C4-2B (cell line): Measurements from ENCODE around the gene CFAP20DC.
"Not testable (repeated sequence)": the region's sequence is repeated elsewhere in the genome, so short reads cannot be mapped to it uniquely, and the experiment has no call there.

Experiments
- H3K27ac ChIP-seq: fragments of 450-650 bp; 2 replicates; pipeline ENCODE4 v1.5.1; 2017
- ZFX ChIP-seq: fragments of 450-650 bp; IDR thresholded peaks from 2 replicates; pipeline ENCODE4 v1.6.1; 2017
- TF ChIP-seq, protein P1 (sequence below): fragments of 450-650 bp; conservative IDR thresholded peaks from 2 replicates; pipeline ENCODE4 v1.5.1; 2017; ENCODE audit warnings: mild to moderate bottlenecking

Gene CFAP20DC

DNA sequence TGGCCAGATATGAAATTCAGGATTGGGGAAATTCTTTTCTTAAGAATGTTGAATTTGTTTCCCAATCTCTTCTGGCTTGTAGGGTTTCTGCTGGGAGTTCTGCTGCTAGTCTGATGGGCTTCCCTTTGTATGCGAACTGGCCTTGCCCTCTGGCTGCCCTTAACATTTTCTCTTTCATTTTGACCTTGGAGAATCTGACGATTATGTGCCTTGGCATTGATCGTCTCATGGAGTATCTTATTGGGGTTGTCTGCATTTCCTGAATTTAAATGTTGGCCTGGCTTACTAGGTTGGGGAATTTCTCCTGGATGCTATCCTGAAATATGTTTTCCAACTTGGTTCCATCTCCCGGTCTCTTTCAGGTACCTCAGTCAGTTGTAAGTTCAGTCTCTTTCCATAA lies 152.2 kb downstream of the CFAP20DC start:
- TF ChIP-seq, protein P1, sequence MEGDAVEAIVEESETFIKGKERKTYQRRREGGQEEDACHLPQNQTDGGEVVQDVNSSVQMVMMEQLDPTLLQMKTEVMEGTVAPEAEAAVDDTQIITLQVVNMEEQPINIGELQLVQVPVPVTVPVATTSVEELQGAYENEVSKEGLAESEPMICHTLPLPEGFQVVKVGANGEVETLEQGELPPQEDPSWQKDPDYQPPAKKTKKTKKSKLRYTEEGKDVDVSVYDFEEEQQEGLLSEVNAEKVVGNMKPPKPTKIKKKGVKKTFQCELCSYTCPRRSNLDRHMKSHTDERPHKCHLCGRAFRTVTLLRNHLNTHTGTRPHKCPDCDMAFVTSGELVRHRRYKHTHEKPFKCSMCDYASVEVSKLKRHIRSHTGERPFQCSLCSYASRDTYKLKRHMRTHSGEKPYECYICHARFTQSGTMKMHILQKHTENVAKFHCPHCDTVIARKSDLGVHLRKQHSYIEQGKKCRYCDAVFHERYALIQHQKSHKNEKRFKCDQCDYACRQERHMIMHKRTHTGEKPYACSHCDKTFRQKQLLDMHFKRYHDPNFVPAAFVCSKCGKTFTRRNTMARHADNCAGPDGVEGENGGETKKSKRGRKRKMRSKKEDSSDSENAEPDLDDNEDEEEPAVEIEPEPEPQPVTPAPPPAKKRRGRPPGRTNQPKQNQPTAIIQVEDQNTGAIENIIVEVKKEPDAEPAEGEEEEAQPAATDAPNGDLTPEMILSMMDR = no peak
- no peak for TF ChIP-seq ZFX
- no peak overlapping the region for H3K27ac ChIP-seq

DNA sequence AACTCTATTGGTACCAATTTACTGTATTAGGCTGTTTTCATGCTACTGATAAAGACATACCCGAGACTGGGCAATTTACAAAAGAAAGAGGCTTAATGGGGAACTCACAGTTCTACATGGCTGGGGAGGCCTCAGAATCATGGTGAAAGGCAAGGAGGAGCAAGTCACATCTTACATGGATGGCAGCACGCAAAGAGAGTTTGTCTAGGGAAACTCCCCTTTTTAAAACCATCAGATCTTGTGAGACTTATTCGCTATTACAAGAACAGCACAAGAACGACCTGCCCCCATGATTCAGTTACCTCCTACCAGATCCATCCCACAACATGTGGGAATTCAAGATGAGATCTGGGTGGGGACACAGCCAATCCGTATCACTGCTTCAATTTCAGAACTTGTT lies 154.1 kb downstream of the CFAP20DC start:
- H3K27ac ChIP-seq = not testable (repeated sequence)

DNA sequence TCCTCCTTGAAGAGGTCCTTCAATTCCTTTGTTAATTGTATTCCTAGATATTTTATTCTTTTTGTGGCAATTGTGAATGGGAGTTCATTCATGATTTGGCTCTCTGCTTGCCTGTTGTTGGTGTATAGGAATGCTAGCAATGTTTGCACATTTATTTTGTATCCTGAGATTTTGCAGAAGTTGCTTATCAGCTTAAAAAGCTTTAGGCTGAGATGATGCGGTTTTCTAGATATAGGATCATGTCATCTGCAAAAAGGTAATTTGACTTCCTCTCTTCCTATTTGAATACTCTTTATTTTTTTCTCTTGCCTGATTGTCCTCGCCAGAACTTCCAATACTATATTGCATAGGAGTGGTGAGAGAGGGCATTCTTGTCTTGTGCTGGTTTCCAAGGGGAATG lies 157.3 kb downstream of the CFAP20DC start:
- H3K27ac ChIP-seq = not testable (repeated sequence)

- H3K27ac ChIP-seq = no peak overlapping the region
- TF ChIP-seq, protein P1 = no peak
- TF ChIP-seq ZFX = no peak
These were observed 161.7 kb downstream of the CFAP20DC start for GRCh38 chr3:58888087-58888486.

- no peak for TF ChIP-seq ZFX
- TF ChIP-seq, protein P1 = no peak
- H3K27ac ChIP-seq = no peak overlapping the region
These were observed 165.4 kb downstream of the CFAP20DC start for GRCh38 chr3:58884453-58884852.

GRCh38 chr3:58880182-58880581 lies 169.6 kb downstream of the CFAP20DC start:
- no peak overlapping the region for H3K27ac ChIP-seq
- TF ChIP-seq ZFX = no peak
- TF ChIP-seq, protein P1 = no peak

DNA sequence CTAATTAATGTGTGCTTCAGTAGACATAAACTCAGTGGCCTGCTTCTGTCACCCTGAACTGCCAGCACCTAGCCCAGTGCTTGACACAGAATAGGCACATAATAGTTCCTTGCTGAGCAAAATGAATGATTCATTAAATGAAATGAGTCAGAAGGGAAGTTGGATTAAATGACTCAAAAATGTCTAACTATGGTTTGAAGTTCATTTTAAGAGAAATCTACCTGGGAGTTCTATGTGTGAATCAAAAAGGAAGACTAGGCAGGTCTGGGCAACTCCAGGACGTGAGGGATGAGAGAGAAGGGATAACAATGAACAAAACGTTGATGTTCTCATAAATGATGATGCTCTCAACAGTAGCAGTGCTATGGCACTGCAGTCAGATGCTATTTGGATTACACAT lies 175.0 kb downstream of the CFAP20DC start:
- TF ChIP-seq ZFX = no peak
- TF ChIP-seq, protein P1 = no peak

GRCh38 chr3:58874248-58874741 lies 175.5 kb downstream of the CFAP20DC start:
- TF ChIP-seq, protein P1 = no peak
- no peak for TF ChIP-seq ZFX
- H3K27ac ChIP-seq = no peak overlapping the region

More for the DNA sequence above, 175.0 kb downstream of the CFAP20DC start:
- H3K27ac ChIP-seq = no peak overlapping the region
